DOHH2 (cell line): Measurements from ENCODE around the gene ELOA.

Source experiments
- H3F3A ChIP-seq: fragments of 200-600 bp; sonication (generic), shearing (Covaris generic); 2 replicates; pipeline ENCODE4 v1.6.0; 2016; ENCODE audit warnings: antibody characterized with exemption, mild to moderate bottlenecking; ENCODE audit not compliant: control insufficient read depth, insufficient read depth
- H3K27ac ChIP-seq: fragments of 200-600 bp; sonication (generic); 2 replicates; pipeline ENCODE4 v1.5.1; 2014; ENCODE audit warnings: low read depth, mild to moderate bottlenecking, low read length, moderate library complexity
- H3K27me3 ChIP-seq: fragments of 200-600 bp; sonication (generic); 2 replicates; pipeline ENCODE4 v1.6.1; 2014; ENCODE audit warnings: mild to moderate bottlenecking, low read length, mixed read lengths; ENCODE audit not compliant: control insufficient read depth
- H3K36me3 ChIP-seq: fragments of 200-600 bp; sonication (generic); 2 replicates; pipeline ENCODE4 v1.6.1; 2014; ENCODE audit warnings: mild to moderate bottlenecking, low read length, moderate library complexity, mixed read lengths; ENCODE audit not compliant: control insufficient read depth
- H3K4me1 ChIP-seq: fragments of 200-600 bp; sonication (generic); 2 replicates; pipeline ENCODE4 v1.6.1; 2014; ENCODE audit warnings: mild to moderate bottlenecking, low read length, mixed read lengths; ENCODE audit not compliant: control insufficient read depth
- H3K4me2 ChIP-seq: fragments of 200-600 bp; sonication (generic); 2 replicates; pipeline ENCODE4 v1.6.0; 2014; ENCODE audit warnings: mild to moderate bottlenecking, low read length, moderate library complexity
- H3K4me3 ChIP-seq: fragments of 200-600 bp; sonication (generic); 2 replicates; pipeline ENCODE4 v1.5.1; 2014; ENCODE audit warnings: mild to moderate bottlenecking, low read length, mixed read lengths
- H3K79me2 ChIP-seq: fragments of 200-600 bp; sonication (generic); 2 replicates; pipeline ENCODE4 v1.6.1; 2014; ENCODE audit warnings: mild to moderate bottlenecking, low read length, mixed read lengths; ENCODE audit not compliant: control insufficient read depth
- H3K9me2 ChIP-seq: fragments of 200-600 bp; sonication (generic); replicated peaks from 2 replicates; pipeline ENCODE4 v1.6.1; 2014; ENCODE audit warnings: mild to moderate bottlenecking, low read length, mixed read lengths; ENCODE audit not compliant: control insufficient read depth
- H3K9me3 ChIP-seq: fragments of 200-600 bp; sonication (generic); 2 replicates; pipeline ENCODE4 v1.6.1; 2014; ENCODE audit warnings: antibody characterized with exemption, low read length, mixed read lengths; ENCODE audit not compliant: control insufficient read depth, insufficient read depth
- H4K20me1 ChIP-seq: fragments of 200-600 bp; sonication (generic); 2 replicates; pipeline ENCODE4 v1.6.0; 2014; ENCODE audit warnings: low read depth, mild to moderate bottlenecking, antibody characterized with exemption, low read length, moderate library complexity; ENCODE audit not compliant: control insufficient read depth, insufficient read depth
- CTCF ChIP-seq: fragments of 200-600 bp; sonication (generic); IDR thresholded peaks from one replicate; pipeline ENCODE4 v1.5.1; 2014; ENCODE audit warnings: antibody characterized with exemption, mild to moderate bottlenecking, low read depth, low read length; ENCODE audit not compliant: poor library complexity, severe bottlenecking
- EZH2phosphoT487 ChIP-seq: fragments of 200-600 bp; sonication (generic); IDR thresholded peaks from 2 replicates; pipeline ENCODE4 v1.6.1; 2017; ENCODE audit warnings: borderline replicate concordance, mild to moderate bottlenecking, antibody characterized with exemption, low read length, moderate library complexity, mixed read lengths

The ELOA gene

GRCh38 chr1:23704834-23705495 is 38.3 kb upstream of the ELOA start:
- no peaks in the 10 kb centered on the region for H3K27me3 ChIP-seq
- no peak overlapping the region for H3K4me2 ChIP-seq
- TF ChIP-seq CTCF (no peak), EZH2phosphoT487 (no peak)
- no peaks in the 10 kb centered on the region for H3K9me3 ChIP-seq
- H3K4me1 ChIP-seq = no peaks in the 10 kb centered on the region
- peaks cover 53% of the 10 kb centered on the region for H3K36me3 ChIP-seq
- peaks cover 42% of the 10 kb centered on the region for H3F3A ChIP-seq
- H3K27ac ChIP-seq = no peak overlapping the region
- H3K79me2 ChIP-seq = peaks cover 43% of the 10 kb centered on the region
- H4K20me1 ChIP-seq = peaks cover 12% of the 10 kb centered on the region; the same call in 1 of the 2 replicates
- H3K4me3 ChIP-seq = no peak overlapping the region
- H3K9me2 ChIP-seq = no peaks in the 10 kb centered on the region

GRCh38 chr1:23709229-23709628 is 34.0 kb upstream of the ELOA start:
- no peak overlapping the region for H3K27ac ChIP-seq
- no peaks in the 10 kb centered on the region for H3K9me3 ChIP-seq
- TF ChIP-seq CTCF (no peak), EZH2phosphoT487 (no peak)
- peaks cover 10% of the 10 kb centered on the region for H3F3A ChIP-seq
- no peak overlapping the region for H3K4me3 ChIP-seq
- H3K4me1 ChIP-seq = peaks cover 4% of the 10 kb centered on the region; the same call in 1 of the 2 replicates
- H4K20me1 ChIP-seq = peaks cover 6% of the 10 kb centered on the region; the same call in 1 of the 2 replicates
- peaks cover 31% of the 10 kb centered on the region for H3K36me3 ChIP-seq
- H3K27me3 ChIP-seq = no peaks in the 10 kb centered on the region
- H3K4me2 ChIP-seq = no peak overlapping the region
- peaks cover 44% of the 10 kb centered on the region for H3K79me2 ChIP-seq
- no peaks in the 10 kb centered on the region for H3K9me2 ChIP-seq

GRCh38 chr1:23718482-23718881 is 24.8 kb upstream of the ELOA start:
- Histone ChIP-seq H3K4me1 (peaks cover 38% of the 10 kb centered on the region), H3K36me3 (peaks cover 11% of the 10 kb centered on the region), H3K4me3 (no peak overlapping the region), H3K9me2 (no peaks in the 10 kb centered on the region), H3K27ac (no peak overlapping the region), H3K27me3 (no peaks in the 10 kb centered on the region), H4K20me1 (0 out of 2 replicates have a peak, but pooled peaks cover 3% of the 10 kb centered on the region), H3K9me3 (no peaks in the 10 kb centered on the region), H3K4me2 (no peak overlapping the region), H3F3A (peaks cover 6% of the 10 kb centered on the region; the same call in 1 of the 2 replicates), H3K79me2 (peaks cover 26% of the 10 kb centered on the region)
- TF ChIP-seq CTCF (peak; percentile 71), EZH2phosphoT487 (no peak)
